ENCODE measurements around the gene RFT1. TPM values are rescaled to one million over a fixed set of nuclear protein-coding genes. Genes with fewer than 3 reads are reported as not detected.
A peak's percentile ranks its signal among the peaks of the same experiment; 100 is the strongest.

RFT1 gene
- total RNA-seq, 1 donor from 2014 or later, result 15.5 TPM

DNA sequence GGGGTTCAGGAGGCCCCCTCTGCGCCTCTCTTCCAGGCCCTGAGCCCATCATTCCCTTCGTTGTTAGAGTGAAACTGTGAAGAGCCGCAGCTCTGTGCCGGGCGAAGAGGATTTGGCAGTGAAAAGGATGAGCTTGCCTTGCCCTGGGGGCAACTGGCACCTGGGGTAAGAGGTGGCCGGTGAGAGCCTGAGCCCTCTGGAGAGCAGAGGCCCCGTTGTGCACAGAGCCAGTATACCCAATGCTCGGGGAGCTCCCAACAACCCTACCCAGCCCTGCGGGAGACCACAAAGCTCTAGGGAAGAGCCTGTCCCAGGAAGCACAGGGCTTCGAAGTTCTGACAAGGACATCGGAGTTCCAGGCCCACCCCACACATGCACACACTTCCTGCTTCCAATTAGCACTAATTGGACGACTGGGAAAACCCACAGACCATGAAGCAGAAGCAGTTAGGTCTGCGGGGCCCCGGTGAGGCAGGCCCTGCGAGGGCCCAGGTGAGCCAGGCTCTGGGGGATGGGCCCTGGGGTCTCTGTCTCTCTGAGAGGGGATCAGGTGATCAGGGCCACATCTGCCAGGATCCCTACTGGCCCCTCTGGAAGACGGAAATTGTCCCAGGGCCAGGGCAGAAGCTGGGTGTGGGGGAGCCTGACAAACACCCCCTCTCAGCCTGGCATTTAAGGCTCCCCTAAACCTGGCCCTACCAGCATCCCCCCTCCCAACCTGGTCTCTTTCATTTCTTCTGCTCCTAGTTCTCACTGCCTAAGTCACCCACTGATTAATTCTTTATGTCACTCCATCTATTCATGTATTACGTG is 56.5 kb downstream of the RFT1 start:
- Histone ChIP-seq H3K27me3 (ENCODE audit: control insufficient read depth, insufficient read depth, low read length) (no peaks in the 10 kb centered on the region), H3K4me3 (ENCODE audit: low read depth, low read length) (peak overlapping the region; percentile 54), H3K36me3 (ENCODE audit: control insufficient read depth, insufficient read depth, low read length) (no peaks in the 10 kb centered on the region)
- FAIRE-seq (no peak), DNase-seq (ENCODE audit: low read depth) (no peak)
- TF ChIP-seq, protein P1, sequence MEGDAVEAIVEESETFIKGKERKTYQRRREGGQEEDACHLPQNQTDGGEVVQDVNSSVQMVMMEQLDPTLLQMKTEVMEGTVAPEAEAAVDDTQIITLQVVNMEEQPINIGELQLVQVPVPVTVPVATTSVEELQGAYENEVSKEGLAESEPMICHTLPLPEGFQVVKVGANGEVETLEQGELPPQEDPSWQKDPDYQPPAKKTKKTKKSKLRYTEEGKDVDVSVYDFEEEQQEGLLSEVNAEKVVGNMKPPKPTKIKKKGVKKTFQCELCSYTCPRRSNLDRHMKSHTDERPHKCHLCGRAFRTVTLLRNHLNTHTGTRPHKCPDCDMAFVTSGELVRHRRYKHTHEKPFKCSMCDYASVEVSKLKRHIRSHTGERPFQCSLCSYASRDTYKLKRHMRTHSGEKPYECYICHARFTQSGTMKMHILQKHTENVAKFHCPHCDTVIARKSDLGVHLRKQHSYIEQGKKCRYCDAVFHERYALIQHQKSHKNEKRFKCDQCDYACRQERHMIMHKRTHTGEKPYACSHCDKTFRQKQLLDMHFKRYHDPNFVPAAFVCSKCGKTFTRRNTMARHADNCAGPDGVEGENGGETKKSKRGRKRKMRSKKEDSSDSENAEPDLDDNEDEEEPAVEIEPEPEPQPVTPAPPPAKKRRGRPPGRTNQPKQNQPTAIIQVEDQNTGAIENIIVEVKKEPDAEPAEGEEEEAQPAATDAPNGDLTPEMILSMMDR (IDR thresholded peaks at IDR 0.05; ENCODE audit: insufficient read depth, low read length, severe bottlenecking), result no peak

DNA sequence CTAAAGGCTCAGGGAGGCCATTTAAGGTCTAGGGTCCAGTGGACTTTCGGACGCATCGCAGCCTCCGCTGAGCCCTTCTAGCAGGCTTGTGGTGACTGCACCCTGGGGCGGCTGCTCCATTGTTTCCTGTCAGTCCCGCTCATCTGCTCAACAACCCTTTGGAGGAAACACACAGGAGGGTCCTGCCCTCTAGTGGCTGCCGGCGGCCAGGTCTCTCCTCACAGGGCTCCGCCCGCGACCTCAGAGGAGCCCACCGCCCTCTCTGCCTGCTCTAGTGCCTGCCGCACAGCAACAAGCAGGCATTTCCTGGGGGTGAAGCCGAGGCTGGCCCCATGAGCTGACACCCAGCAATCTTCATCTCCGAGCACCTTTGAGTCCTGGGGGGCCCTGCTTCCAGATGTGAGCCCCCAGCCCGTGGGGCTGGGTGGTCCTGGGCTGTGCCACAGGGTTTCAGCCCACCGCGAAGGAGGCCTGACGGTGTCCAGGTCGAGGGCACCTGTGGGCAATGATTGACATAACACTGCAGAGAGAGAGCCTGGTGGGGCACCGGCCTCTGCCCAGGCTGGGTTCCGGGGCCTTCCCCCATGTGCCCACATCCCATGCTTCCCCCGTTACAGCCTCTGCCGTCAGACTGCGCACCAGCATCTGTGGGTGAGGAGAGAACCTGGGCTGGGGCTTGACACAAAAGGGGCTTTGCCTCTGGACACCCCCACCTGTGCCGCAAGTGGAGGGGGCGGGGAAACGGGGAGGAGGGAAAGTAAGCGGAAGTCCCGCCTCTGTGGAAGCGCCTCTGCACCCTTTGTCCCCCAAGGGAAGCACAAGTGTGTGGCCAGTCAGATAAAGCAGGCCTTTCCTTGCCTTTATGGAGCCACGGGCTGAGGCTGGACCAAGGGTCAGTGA is 57.3 kb downstream of the RFT1 start:
- Histone ChIP-seq H3K4me3 (ENCODE audit: low read depth, low read length) (peak overlapping the region; percentile 54), H3K27me3 (ENCODE audit: control insufficient read depth, insufficient read depth, low read length) (no peaks in the 10 kb centered on the region), H3K36me3 (ENCODE audit: control insufficient read depth, insufficient read depth, low read length) (no peaks in the 10 kb centered on the region)
- TF ChIP-seq, protein P1 (IDR thresholded peaks at IDR 0.05; ENCODE audit: insufficient read depth, low read length, severe bottlenecking), result peak; percentile 98
- no peak for FAIRE-seq
- DNase-seq (ENCODE audit: low read depth), result peak; percentile 63

DNA sequence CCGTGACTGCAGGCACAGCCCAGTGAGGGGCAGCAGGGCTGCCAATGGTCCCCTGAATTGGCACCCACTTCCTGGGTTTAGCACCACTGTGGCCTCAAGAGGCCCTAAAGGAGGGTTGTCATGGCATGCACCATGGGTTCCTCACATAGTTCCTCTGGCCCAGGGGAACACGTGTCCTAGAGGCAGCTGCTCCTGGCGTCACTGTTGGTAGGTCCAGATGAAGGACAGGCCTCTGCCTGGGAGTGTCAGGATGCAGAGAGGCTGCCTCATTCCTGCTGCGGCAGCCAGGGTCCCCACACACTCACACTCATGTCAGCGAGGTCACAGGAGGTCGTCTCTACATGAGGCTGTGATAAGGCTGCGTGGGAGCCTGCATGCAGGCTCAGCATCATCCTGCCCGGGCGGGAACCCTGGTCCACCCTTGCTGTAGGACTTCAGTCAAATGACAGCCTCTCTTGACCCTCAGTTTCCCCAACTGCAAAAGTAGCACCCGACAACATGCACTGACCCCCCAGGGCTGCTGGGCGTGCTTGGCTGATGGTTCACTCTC is 58.3 kb downstream of the RFT1 start:
- DNase-seq (ENCODE audit: low read depth) (no peak), FAIRE-seq (no peak)
- no peaks in the 10 kb centered on the region for H3K36me3 ChIP-seq (ENCODE audit: control insufficient read depth, insufficient read depth, low read length)
- TF ChIP-seq, protein P1 (IDR thresholded peaks at IDR 0.05; ENCODE audit: insufficient read depth, low read length, severe bottlenecking), result no peak
- no peaks in the 10 kb centered on the region for H3K27me3 ChIP-seq (ENCODE audit: control insufficient read depth, insufficient read depth, low read length)
- no peak overlapping the region for H3K4me3 ChIP-seq (ENCODE audit: low read depth, low read length)

DNA sequence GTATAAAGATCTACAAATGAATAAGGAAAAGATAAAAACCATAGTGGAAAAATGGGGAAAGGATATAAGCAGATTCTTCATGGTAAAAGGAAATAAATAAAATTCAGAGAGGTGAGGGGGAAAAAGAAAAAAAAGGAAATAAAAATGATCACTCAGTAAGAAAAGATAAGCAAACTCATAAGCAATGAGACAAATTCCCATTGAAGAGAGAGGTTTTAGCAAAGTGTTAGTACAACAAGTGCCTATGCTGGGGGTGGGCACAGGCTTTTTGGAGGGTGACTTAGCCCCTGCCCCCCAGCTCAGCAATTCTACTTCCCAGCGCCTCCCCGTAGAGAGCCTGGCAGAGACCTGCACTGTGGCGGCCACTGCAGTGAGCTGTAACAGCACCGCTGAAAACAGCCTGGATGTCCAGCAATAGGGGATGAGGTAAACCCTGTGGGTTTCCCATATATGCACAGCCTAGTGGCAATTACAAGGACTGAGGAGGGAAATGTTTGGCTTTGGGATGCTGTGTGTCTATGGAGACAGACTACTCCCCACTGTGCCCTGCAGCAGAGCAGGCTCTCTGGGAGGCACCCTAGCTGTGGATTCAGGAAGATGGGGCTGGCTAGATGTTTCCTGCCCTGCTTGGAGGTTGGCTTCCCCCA is 60.7 kb downstream of the RFT1 start:
- H3K27me3 ChIP-seq (ENCODE audit: control insufficient read depth, insufficient read depth, low read length), result no peaks in the 10 kb centered on the region

DNA sequence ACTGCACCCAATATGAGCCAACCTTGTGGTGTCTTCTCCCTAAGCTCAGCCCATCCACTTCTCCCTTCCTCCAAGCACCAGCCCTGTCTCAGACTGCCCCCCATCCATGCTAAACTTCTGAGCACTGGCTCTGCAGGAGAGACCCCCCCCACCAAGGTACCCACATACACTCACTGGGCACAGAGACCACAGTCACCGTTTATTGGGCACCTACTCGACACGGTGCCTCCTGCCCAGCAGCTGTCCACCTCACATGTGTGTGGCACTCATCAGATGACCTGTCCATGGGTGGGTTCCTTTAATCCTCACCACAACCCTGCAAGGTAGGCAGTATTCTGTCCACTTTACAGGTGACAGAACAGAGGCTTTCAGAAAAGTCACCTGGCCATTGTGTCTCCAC is 62.1 kb downstream of the RFT1 start:
- FAIRE-seq (peak; percentile 70), DNase-seq (ENCODE audit: low read depth) (no peak)
- no peaks in the 10 kb centered on the region for H3K36me3 ChIP-seq (ENCODE audit: control insufficient read depth, insufficient read depth, low read length)
- TF ChIP-seq, protein P1 (IDR thresholded peaks at IDR 0.05; ENCODE audit: insufficient read depth, low read length, severe bottlenecking), result no peak
- H3K4me3 ChIP-seq (ENCODE audit: low read depth, low read length), result no peak overlapping the region
- no peaks in the 10 kb centered on the region for H3K27me3 ChIP-seq (ENCODE audit: control insufficient read depth, insufficient read depth, low read length)

More for the DNA sequence above, 60.7 kb downstream of the RFT1 start:
- Histone ChIP-seq H3K4me3 (ENCODE audit: low read depth, low read length) (no peak overlapping the region), H3K36me3 (ENCODE audit: control insufficient read depth, insufficient read depth, low read length) (no peaks in the 10 kb centered on the region)
- DNase-seq (ENCODE audit: low read depth), result no peak
- FAIRE-seq, result no peak
- TF ChIP-seq, protein P1 (IDR thresholded peaks at IDR 0.05; ENCODE audit: insufficient read depth, low read length, severe bottlenecking), result no peak
